Psoas muscle (tissue), 8 donors: ENCODE data around the gene COX10. TPM values are rescaled to one million over a fixed set of nuclear protein-coding genes. Genes with fewer than 3 reads are reported as not detected.

ENCODE experiments used
- ATAC-seq, 4 donors: fragments of 200-7000 bp; cut with Tn5 transposase; one replicate each; pipeline ENCODE4 v1.9.1; 2020; ENCODE audit warnings: moderate library complexity in 3 of 4, mild to moderate bottlenecking in 2 of 4
- DNase-seq, 2 donors: peaks; one replicate each; pipeline ENCODE4 v3.0.0-alpha.2; 2020
- H3K27ac ChIP-seq: fragments of 200-600 bp; one replicate; pipeline ENCODE4 v1.8.0; 2022
- H3K27me3 ChIP-seq, 3 donors: fragments of 200-600 bp in 1 of 3; one replicate each; pipeline versions ENCODE4 v1.6.1 to v1.8.0; 2013 to 2022; ENCODE audit warnings: low read length in 2 of 3, mild to moderate bottlenecking in 2 of 3, moderate library complexity in 1 of 3; ENCODE audit not compliant: insufficient read depth in 3 of 3
- H3K36me3 ChIP-seq, 2 donors: fragments of 200-600 bp in 1 of 2; one replicate each; pipeline versions ENCODE4 v1.6.1 to v1.8.0; 2013 to 2022; ENCODE audit warnings: low read depth in 1 of 2, mild to moderate bottlenecking in 1 of 2, moderate library complexity in 1 of 2; ENCODE audit not compliant: insufficient read depth in 1 of 2
- H3K4me1 ChIP-seq: fragments of 200-600 bp; one replicate; pipeline ENCODE4 v1.8.0; 2022
- H3K4me3 ChIP-seq: fragments of 200-600 bp; one replicate; pipeline ENCODE4 v1.8.0; 2022; ENCODE audit warnings: mild to moderate bottlenecking
- H3K9me3 ChIP-seq: fragments of 200-600 bp; one replicate; pipeline ENCODE4 v1.8.0; 2022
- WGBS, 3 donors: extraction: QIAGEN DNeasy Blood & Tissue Kit; methylation state at CpG; one replicate each; pipeline versions ENCODE4 v1.1.6 to v1.1.7; 2013; 5-methylcytosine and 5-hydroxymethylcytosine counted together
- intact Hi-C, 2 donors: fragments of 100-400 bp; cut with DNase I; formaldehyde crosslinking; loops; one replicate each; pipeline versions ENCODE4 v1.11.0 to v1.14.2; 2022
- polyA plus RNA-seq, 3 donors: library from polyadenylated mRNA; stranded (reverse); fragments of 200-250 nt; gene quantifications; one replicate each; pipeline ENCODE4 v1.2.3, GENCODE V29; 2013
- total RNA-seq, 4 donors: library from RNA; stranded (reverse); fragmentation: NEBNext Ultra II Directional in 2 of 4; extraction: Animal tissue kit (Norgen Biotek cat#: 25700) in 2 of 4; gene quantifications; one replicate each; pipeline versions ENCODE4 v1.2.1 to v1.2.4, GENCODE V29; 2021 to 2023
- TF ChIP-seq, protein P1 (sequence below): fragments of 200-600 bp; IDR thresholded peaks from one replicate; pipeline ENCODE4 v1.8.0; 2022; ENCODE audit warnings: antibody characterized with exemption
- donor health status: healthy with polysubstance abuse.
- donor health status: DM: no; HTN: no; CAD: no; lungs with moderate emphysema.
- donor health status: Bipolar disorder and iron deficiency.
- donor health status: healthy.
- donor health status: DM: yes; HTN: yes; CAD: no.
- donor health status: DM: no; HTN: no; CAD: no.
- donor health status: DM: no; HTN: no; CAD: no.
- donor health status: DM: yes; HTN: yes; CAD: no.

Gene COX10
- total and polyA plus RNA-seq, 7 donors, result 31.5 to 77.1 (median 60.5) TPM

DNA sequence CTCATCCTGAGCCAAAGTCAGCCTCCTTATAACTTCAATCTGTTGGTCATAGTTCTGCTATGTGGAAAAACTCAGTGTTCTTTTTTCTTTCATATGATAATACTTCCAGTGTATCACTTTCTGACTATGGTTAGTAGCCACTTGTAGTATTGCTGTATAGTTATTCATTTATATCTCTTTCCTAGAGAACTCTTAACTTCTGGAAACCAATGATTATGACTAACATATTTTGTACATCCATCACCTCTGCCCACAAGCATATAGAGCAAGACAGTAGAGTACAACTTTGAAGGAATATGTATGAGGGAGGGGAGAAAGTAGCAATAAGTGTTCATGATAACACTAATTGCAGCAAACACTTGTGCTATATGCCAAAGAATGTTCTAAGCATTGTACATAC, 38.6 kb downstream of the COX10 start:
- intact Hi-C loops, result no loop called here
- no peaks in the 10 kb centered on the region for H3K27me3 ChIP-seq
- TF ChIP-seq, protein P1, sequence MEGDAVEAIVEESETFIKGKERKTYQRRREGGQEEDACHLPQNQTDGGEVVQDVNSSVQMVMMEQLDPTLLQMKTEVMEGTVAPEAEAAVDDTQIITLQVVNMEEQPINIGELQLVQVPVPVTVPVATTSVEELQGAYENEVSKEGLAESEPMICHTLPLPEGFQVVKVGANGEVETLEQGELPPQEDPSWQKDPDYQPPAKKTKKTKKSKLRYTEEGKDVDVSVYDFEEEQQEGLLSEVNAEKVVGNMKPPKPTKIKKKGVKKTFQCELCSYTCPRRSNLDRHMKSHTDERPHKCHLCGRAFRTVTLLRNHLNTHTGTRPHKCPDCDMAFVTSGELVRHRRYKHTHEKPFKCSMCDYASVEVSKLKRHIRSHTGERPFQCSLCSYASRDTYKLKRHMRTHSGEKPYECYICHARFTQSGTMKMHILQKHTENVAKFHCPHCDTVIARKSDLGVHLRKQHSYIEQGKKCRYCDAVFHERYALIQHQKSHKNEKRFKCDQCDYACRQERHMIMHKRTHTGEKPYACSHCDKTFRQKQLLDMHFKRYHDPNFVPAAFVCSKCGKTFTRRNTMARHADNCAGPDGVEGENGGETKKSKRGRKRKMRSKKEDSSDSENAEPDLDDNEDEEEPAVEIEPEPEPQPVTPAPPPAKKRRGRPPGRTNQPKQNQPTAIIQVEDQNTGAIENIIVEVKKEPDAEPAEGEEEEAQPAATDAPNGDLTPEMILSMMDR, result no peak
- H3K27ac ChIP-seq, result no peak overlapping the region
- no peak overlapping the region for H3K4me3 ChIP-seq
- peaks cover 11% of the 10 kb centered on the region for H3K4me1 ChIP-seq
- ATAC-seq (no peak), DNase-seq (no peak)
- H3K9me3 ChIP-seq, result no peaks in the 10 kb centered on the region
- H3K36me3 ChIP-seq, result no peaks in the 10 kb centered on the region

DNA sequence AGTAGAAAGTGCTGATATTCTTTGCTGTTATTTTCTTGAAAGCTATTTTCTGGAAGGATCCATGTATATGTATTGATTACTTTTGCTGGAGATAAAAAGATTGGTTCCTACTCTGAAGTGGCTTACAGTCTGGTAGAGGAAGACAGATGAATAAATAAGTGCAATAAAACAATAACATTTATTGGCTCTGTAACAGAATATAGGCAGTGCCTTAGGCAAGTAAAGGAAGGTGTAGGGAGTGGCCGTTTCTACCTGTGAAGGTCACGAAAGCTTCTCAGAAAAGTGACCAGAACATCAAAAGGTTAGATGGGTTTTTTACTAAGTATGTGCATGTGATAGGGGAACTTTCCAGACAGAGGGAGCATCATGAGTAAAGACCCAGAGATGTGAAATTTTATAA, 43.1 kb downstream of the COX10 start:
- Histone ChIP-seq H3K27ac (no peak overlapping the region), H3K9me3 (no peaks in the 10 kb centered on the region), H3K27me3 (no peaks in the 10 kb centered on the region), H3K36me3 (no peaks in the 10 kb centered on the region), H3K4me1 (peaks cover 11% of the 10 kb centered on the region), H3K4me3 (no peak overlapping the region)
- WGBS, 3 donors, result 90 to 94% (median 93%) methylated on average over 2 of the region's 2 CpGs
- no peak for DNase-seq
- TF ChIP-seq, protein P1, result no peak
- intact Hi-C loops, result no loop called here
- no peak for ATAC-seq

DNA sequence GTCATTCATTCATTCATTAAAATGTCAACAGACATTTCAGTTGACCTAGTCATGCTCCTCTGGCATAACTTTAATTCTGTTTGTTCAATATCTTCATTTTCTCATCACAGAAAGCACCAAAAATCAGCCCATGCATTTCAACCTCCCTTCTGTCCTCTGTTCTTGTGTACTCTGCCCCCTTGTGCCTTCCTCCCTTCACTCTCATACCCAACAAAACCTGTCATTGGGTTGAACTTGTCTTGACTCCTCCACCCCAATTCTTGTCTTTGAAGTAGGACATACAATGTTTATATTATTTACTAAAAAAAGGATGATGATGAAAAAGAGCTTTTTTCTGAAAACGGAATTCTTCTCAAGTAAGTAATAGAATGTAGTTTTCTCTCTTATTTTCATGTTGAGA, 43.8 kb downstream of the COX10 start:
- TF ChIP-seq, protein P1, result no peak
- ATAC-seq, result no peak
- 87 to 93% (median 93%) methylated on average over 1 of the region's 1 CpG for WGBS, 3 donors
- Histone ChIP-seq H3K36me3 (no peaks in the 10 kb centered on the region), H3K27me3 (no peaks in the 10 kb centered on the region), H3K9me3 (no peaks in the 10 kb centered on the region), H3K4me3 (no peak overlapping the region), H3K27ac (no peak overlapping the region), H3K4me1 (peaks cover 9% of the 10 kb centered on the region)
- no peak for DNase-seq
- intact Hi-C loops, result no loop called here

GRCh38 chr17:14116263-14117024, 47.1 kb downstream of the COX10 start:
- ATAC-seq (no peak), DNase-seq (no peak)
- TF ChIP-seq, protein P1, result no peak
- H3K4me1 ChIP-seq, result no peaks in the 10 kb centered on the region
- H3K36me3 ChIP-seq, result no peaks in the 10 kb centered on the region
- intact Hi-C loops, result no loop called here
- no peaks in the 10 kb centered on the region for H3K27me3 ChIP-seq
- 91 to 95% (median 92%) methylated on average over 4 of the region's 4 CpGs for WGBS, 3 donors
- H3K4me3 ChIP-seq, result no peak overlapping the region
- H3K27ac ChIP-seq, result no peak overlapping the region
- no peaks in the 10 kb centered on the region for H3K9me3 ChIP-seq

DNA sequence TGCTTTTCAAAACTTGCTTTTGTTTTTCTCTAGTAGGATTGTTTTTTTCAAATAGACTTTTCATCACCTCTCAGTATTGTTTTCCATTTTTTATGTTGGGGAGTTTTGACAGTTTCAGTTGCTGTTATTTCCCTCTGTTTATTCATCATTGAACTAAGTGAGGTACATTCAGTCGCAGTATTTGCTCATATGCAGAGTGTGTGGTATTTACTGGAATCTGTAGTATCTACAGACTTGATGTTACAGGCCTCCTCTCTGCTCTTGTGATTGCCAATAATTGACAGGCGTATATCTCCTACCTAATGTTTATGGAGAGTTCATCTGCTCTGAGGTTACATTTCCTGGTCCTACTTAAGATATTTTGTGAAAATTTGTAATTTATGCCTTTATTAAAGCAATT, 49.6 kb downstream of the COX10 start:
- TF ChIP-seq, protein P1, result no peak
- 93 to 97% (median 94%) methylated on average over 2 of the region's 2 CpGs for WGBS, 3 donors
- Histone ChIP-seq H3K4me3 (no peak overlapping the region), H3K27me3 (no peaks in the 10 kb centered on the region), H3K36me3 (no peaks in the 10 kb centered on the region), H3K27ac (no peak overlapping the region), H3K4me1 (peaks cover 15% of the 10 kb centered on the region), H3K9me3 (no peaks in the 10 kb centered on the region)
- no peak for ATAC-seq
- DNase-seq, result no peak
- intact Hi-C loops, result no loop called here
